DMS79 (cell line): ENCODE measurements around the gene SMC5.
A peak's percentile ranks its signal among the peaks of the same experiment; 100 is the strongest.
"Not testable (repeated sequence)": the region's sequence is repeated elsewhere in the genome, so short reads cannot be mapped to it uniquely, and the experiment has no call there.

Experiments
- DNase-seq: peaks from one replicate; lab custom pipeline; 2025; lab: John Stamatoyannopoulos, UW

SMC5 gene

DNA sequence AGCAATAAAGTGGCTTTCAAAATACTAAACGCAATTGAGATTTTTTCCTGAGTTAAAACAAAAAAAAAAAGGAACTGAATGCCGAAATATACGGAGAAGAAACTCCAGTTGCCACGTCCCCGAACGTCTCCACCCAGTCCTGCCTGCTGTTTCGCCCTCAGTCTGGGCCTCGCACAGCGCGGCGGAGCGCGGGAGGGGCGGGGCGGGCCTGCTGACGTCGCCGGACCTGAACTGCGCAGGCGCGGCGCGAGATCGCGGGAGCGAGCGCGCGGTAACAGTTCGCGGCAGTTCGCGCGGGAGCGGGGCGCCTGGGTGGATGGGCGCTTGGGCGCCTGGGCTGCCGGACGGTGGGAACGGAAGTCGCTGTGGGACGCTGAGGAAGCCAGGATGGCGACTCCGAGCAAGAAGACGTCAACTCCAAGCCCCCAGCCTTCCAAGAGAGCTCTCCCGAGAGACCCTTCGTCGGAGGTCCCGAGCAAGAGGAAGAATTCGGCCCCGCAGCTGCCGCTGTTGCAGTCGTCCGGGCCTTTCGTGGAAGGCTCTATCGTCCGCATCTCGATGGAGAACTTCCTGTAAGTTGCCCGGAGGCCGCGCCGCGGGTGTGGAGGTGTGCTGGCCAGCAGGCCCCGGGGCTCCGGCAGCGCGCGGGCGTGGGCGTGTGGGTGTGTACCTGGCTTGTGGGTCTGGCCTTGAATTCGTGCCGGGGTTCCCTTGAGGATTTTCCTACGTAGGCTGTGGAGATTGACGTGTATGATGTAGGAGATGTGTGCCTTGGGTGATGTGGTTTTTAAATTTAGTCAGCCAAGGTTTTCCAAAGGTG lies at the start of gene SMC5:
Gene SMC5, plus strand, starts transcription at position 287 of the 820 bp plus-strand sequence. Its CDS starts 101 bp downstream, at position 388.
- peak; percentile 69 for DNase-seq

DNA sequence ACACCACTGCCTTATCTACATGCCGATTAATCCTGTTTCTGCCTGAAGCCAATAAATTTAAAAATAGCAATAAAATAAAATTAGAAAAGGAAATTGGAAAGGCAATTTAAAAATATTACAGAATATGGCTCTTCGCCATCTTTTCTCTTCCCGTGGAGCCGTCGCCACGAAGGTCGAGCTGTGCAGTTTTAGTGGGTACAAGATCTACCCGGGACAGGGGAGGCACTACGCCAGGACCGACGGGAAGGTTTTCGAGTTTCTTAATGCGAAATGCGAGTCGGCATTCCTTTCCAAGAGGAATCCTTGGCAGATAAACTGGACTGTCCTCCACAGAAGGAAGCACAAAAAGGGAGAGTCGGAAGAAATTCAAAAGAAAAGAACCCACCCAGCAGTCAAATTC lies 41.7 kb upstream of the SMC5 start:
- DNase-seq, result no peak

DNA sequence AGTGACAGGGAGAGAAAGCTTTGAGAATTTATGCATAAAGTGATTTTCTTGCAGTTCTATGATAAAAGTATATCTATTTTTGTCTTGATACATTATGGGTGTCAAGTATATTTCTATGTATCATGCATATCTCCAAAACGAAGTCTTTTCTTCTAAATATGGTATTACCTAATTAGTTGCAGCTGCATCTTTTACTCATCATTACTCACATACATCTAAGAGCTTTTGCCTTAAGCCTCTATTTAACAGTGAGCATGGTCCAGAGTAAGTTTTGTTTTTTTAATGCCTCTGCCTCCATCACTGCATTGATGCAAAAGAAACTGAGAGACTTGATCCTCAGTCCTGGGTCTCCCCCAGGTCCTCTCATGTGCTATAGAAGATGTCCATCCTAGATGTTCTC lies 40.0 kb upstream of the SMC5 start:
- DNase-seq, result no peak

DNA sequence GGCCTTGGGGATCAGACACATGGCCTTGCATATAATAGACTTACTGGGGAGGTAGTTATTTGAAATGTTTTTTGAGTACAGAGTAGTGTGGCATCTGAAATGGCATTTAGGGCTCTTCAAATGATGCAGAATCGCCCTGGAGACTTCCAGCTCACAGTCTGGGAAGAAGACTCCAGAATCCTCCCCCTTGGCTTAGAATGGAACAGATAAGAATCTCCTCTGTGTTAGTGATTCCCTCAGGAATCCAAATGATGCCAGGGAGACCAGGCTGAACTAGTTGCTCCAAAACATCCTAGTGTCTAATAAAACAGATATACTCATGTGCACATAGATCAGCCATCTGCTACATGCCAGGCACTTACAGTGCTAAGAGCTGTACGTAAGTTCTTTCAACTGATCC lies 38.6 kb upstream of the SMC5 start:
- no peak for DNase-seq

DNA sequence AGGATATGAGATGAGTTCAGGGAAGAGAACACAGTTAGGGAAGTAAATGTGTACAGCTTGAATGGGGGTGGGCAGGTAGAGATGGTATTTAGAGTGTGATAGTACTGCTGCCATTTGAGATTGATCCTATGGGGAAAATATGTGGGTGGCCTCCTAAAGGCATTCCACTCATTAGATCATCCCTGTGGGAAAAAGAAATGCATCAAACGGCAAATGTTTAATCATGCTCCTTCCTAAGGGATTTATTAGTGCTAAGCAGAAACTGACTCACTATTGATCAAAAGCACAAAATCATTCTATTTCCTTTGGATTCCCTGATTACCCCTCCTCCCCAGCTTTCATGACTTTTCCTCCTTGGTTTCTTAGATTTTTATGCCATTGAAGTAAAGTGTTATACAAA lies 36.4 kb upstream of the SMC5 start:
- no peak for DNase-seq

DNA sequence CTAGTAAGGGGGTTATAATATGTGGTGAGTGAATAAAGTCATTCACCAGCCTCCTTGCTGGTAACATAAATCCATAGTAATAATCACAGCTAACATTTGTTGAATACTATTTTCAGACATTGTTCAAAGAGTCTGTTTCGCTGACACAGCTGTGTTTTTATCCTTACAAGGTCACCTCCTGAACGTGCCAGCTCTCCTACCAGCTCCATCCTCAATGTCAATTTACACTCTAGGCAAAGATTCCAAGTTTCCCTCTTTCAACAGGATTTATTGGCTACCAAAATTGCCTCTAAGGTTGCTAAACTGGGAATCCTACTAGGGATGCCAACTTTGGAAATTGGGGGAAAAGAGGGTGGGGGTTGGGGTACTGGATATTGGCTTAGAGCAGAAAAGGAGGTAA lies 30.7 kb upstream of the SMC5 start:
- no peak for DNase-seq

DNA sequence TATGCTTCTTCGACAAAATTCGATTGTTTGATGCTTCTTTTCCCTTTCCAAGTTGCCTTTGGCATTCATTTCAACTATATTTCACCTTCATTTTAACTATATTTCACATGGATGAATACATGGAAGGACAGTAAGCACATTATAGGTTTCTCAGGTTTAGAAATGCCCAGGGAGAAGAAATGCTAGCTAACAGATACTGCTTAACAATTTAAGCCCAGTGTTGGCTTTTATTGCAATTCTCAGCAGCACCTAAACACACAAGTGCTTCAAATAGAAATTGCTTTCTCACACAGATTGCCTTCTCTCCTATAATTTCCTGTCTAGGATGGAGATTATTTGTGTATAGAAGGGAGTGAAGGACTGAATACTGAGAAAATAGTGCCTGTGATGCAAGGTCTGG lies 30.2 kb upstream of the SMC5 start:
- no peak for DNase-seq

DNA sequence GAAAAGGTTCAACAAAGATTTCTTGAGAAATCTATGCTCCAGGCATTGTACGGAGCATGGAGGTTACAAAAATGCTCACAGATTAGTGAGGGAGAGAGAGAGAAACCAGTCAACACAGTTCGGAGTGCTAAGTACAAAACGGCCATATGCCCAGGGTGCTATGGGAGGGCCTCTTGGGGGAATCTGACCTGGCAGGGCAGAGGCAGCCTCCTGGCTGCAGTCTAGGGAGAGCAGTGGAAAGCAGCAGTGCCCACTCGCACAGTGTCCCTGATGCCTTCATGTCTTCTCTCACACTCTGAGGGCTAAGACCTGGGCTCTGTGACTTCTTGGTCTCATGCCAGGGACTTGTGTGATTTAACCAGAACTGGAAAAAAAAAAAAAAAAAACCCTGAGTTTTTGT lies 29.8 kb upstream of the SMC5 start:
- no peak for DNase-seq

DNA sequence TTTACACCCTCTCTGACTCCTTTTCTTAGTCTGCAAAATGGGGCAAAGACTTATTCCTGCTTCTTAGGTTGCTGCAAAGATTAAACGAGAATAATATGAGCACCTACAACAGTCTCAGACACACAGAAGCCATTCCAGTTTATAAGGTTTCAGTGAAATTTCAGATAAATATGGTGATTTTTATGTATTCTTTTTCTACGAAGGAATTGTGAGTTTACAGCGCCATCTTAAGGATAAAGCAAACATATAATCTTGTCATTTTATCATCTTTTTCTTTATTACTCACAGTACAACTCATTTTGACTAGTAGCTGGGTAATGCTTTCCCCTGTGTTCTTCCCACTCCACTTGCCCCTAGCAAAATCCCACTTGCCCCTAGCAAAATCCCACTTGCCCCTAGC lies 29.2 kb upstream of the SMC5 start:
- DNase-seq, result no peak

DNA sequence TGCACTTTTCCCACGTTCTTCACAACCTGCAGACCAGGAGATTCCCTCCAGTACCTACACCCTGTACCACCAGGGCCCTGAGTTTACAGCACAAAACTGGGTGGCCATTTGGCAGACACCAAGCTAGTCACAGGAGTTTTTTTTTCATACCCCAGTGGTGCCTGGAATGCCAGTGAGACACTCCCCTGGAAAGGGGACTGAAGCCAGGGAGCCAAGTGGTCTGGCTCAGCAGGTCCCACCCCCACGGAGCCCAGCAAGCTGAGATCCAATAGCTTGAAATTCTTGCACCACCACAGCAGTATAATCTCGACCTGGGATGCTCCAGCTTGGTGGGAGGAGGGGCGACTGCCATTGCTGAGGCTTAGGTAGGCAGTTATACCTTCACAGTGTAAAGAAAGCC lies 26.3 kb upstream of the SMC5 start:
- DNase-seq, result no peak

DNA sequence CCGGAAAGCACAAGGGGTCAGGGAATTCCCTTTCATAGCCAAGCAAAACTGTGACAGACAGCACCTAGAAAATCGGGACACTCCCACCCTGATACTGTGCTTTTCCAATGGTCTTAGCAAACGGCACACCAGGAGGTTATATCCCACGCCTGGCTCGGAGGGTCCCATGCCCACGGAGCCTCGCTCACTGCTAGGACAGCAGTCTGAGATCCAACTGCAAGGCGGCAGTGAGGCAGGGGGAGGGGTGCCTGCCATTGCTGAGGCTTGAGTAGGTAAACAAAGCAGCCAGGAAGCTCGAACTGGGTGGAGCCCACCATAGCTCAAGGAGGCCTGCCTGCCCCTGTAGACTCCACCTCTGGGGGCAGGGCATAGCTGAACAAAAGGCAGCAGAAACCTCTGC lies 24.6 kb upstream of the SMC5 start:
- DNase-seq, result not testable (repeated sequence)

DNA sequence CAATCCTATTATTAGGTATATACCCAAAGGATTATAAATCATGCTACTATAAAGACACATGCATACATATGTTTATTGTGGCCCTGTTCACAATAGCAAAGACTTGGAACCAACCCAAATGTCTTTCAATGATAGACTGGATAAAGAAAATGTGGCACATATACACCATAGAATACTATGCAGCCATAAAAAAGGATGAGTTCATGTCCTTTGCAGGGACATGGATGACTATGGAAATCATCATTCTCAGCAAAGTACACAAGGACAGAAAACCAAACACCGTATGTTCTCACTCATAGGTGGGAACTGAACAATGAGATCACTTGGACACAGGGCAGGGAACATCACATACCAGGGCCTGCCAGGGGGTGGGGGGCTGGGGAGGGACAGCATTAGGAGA lies 12.8 kb upstream of the SMC5 start:
- not testable (repeated sequence) for DNase-seq

DNA sequence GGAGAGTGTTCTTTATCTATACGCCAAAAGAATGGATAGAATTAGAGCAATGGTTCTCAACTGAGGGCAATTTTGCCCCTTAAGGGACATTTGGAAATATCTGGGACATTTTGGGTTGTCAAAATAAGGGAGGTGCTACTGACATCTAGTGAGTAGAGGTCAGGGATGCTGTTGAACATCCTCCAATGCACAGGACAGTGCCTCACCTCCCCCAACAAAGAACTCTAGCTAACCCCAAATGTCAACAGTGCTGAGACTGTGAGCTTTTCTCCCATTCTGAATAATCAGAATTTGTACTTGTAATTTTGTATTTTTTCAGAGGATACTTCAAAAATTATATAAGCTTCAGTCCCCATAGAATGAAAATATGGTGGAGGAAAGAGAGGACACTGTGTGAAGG lies 8.6 kb upstream of the SMC5 start:
- no peak for DNase-seq

DNA sequence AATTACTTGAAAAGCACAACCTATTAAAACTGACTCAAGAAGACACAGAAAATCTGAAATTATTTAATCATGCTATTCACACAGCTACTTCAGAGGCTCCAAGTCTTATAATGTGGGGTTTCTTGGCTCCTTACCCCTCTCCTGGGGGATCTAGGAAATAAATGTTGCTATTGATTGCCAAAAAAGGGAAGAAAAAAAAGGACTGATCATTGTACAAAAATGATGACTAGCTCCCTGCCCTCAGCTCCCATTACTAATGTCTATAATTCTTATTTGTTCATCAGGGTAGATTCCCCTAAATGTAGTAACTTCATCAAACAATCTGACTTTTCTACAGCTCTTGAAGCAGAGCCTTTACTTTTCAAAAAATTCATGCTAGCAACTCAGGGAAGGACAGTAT lies 3.3 kb upstream of the SMC5 start:
- DNase-seq, result no peak

DNA sequence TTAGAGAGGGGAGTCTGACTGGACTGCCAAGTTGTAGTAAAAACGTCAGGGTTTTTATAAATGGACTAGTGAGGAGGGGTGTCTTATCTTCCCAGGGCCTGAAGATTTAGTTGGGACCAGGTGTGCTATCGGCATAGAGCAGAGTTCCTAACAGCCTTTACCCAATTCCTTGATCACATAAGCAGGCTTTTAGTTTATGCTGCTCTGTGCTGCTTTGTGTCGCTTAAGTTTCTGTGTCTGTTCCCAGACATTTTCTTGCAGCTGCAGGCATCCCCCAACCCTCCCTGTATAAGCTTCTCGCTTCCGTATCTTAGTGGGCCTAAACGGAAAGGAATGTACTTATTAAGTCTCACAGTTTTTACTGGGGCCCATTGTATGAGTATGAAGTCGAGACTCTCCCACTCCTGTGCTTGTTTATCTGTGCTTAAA lies 2.6 kb upstream of the SMC5 start:
- no peak for DNase-seq

DNA sequence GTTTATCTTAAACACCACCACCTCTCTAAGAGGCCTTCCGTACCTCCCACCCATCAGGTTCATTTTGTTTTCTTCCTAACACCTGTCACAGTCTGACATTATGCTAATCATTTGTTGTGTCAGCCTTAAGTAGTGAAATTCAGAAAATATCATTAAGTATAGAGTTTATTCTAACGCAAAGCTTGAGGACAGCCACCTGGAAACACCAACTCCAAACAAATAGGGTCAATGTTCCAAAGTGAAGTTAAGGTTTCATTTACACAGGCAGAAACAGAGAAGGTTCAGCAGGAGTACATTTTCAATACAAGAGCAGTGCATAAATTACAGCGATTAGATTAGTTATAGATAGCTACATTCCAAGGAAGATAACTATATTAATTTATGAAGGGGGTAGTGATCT lies 1.3 kb upstream of the SMC5 start:
- DNase-seq, result no peak

DNA sequence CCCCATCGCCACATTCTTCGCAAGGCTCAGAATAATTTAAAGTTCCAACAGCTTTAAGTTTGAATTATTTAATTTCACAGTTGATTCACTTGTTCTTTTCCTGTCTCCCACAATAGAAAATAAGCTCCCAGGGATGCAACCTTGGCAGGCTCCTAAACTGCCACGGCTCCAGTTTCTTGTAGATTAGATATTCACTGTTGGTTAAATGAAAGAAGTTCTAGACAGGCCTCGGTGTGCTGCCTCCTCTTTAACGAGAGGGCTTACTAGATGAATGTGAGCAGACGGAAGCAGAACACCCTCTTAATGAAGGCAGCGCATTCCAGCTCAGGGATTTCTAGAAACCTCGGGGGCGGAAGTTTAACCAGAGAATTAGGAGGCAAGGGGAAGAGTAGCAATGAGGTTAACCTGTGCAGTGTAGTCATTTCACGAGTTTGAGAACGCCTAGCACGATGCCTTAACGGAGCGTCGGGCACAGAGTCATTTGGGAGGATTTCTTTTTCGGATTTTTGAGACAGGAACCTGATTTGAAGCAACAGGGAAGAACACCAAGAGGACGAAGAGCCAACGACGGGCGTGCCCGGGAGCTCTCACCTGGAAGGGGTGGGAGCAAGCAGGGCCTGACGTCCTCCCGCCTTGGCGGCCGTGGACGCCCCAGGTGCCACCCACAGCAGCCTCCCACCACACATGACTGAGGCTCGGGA lies 637 bp upstream of the SMC5 start:
- peak; percentile 66 for DNase-seq

DNA sequence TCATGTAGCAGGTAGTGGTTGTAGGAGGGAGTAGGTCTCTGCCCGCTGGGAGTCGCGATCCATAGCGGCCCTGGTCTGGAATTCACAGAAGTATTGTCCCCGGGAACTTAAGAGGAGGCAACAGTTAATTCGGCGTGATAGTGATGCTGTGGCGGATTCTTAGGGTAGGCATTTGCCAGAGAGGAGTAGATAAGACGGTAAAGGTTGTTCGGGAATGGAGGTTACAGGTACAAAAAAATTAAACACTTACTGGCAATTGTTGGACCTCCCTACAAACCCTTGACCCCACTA lies 679 bp downstream of the SMC5 start:
- DNase-seq, result no peak

DNA sequence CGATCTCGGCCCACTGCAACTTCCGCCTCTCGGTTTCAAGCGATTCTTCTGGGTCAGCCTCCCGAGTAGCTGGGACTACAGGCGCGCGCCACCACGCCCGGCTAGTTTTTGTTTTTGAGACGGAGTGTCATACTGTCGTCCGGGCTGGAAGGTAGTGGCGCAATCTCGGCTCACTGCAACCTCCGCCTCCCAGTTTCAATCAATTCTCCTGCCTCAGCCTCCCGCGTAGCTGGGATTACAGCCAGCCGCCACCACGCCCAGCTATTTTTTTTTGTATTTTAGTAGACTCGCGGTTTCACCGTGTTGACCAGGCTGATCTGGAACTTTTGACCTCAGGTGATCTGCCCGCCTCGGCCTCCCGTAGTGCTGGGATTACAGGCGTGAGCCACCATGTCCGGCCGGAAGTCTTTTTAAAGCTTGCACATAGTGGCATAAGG lies 1.2 kb downstream of the SMC5 start:
- DNase-seq, result no peak

DNA sequence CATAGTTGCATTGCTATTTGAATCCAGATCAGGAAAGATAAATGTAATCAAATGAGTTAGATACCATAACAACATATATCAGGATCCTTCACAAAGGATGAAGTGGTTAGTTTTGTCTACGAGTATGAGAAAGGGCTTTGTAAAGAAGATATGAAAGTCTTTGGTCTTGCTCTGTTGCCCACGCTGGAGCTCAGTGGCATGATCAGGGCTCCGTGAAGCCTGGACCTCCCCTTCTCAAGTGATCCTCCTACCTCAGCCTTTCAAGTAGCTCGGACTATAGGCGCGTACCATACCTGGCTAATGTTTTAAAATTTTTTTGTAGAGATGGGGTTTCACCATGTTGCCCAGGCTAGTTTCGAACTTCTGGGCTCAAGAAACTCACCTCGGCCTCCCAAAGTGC lies 1.8 kb downstream of the SMC5 start:
- no peak for DNase-seq

DNA sequence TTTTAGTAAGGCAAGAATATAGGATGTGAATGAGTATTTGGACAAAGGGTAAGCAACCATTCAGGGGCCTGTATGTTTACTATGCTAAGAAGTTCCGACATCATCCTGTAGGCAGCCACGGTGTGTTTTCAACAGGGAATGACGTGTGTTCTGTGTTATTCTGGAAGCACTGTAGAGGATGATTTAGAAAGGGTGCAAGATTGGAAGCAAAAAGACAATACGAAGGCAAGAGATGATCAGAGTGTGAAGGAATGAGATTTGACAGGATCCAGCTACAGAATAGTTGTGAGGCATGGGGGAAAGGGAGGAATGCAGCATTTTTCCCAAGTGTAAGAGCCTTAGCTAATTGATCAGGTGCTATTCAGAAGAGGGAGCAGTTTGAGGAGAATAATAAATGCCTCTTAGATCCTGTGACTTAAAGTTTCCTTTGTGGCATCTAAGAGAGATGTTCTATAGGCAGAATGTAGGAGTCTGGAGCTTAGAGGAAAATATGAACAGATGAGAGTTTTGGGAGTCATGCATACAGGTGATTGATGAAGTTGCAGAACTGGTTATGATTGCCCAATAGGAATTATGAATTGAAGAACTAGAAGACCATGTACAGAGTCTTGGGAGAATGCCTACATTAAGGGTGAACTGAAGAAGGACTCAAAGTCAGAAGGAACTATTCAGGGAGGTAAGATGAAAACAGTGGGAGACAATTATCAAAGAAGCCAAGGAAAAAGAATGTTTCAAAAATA lies 2.5 kb downstream of the SMC5 start:
- DNase-seq, result no peak

DNA sequence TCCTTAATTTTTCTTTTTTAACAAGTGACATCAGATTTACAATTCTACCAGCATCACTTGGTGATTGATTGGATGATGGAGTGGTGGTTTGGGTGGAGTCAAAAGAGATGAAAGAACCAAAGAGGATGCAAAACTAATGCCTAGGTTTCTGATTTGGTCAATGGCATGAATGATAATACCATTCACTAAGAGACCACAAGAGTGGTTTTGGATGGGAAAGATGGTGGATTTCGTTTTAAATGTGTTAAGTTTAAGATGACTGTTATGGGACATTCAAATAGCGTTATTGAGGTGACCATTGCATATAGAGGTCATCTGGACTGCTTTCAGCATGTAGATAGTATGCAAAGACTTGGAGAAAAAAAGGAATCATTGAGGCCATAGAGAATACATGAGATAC lies 3.6 kb downstream of the SMC5 start:
- DNase-seq, result no peak

DNA sequence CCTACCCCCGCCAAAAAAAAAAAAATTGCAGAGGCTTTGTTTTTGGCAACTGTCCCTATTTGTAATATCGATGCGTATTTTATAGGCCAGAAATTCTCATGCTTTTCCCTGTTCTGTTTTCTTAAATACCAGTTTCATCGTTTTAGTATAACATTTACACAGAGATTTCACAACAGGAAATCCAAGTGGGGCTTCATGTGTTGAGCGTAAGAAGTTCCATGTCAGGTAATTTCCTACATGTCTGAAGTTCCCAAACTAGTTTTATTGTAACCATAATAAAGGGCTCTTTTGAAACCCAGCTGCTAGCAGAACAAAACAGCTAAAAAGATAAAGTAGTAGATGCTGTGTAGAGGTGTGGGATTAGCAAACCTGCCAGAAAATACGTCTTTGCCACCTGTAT lies 4.2 kb downstream of the SMC5 start:
- no peak for DNase-seq
